RWPE1 (cell line): Measurements from ENCODE around the gene PNMA1.
A peak's percentile ranks its signal among the peaks of the same experiment; 100 is the strongest.

Experiments
- CTCF ChIA-PET: fragments of 350-600 bp; sonication (Branson Sonifier 250); formaldehyde crosslinking; extraction: SDS; loops from one replicate; lab custom pipeline; 2021; lab: Yijun Ruan, JAX
- POLR2A ChIA-PET: fragments of 400-600 bp; formaldehyde crosslinking; extraction: SDS; loops from one replicate; lab custom pipeline; 2020; ENCODE audit warnings: antibody characterized with exemption; ENCODE audit not compliant: low non-redundant PET; lab: Yijun Ruan, JAX
- DNase-seq: peaks from one replicate; pipeline ENCODE4 v3.0.0; 2012; ENCODE audit warnings: low spot score
- H3K27ac ChIP-seq: fragments of 450-650 bp; 2 replicates; pipeline ENCODE4 v1.5.1; 2017
- CTCF ChIP-seq: fragments of 450-650 bp; conservative IDR thresholded peaks from 2 replicates; pipeline ENCODE4 v1.5.1; 2017; ENCODE audit warnings: low read depth, mild to moderate bottlenecking

Gene PNMA1

GRCh38 chr14:73723797-73724661, 9.8 kb upstream of the PNMA1 start:
- no peak for TF ChIP-seq CTCF

GRCh38 chr14:73723406-73723796, 9.2 kb upstream of the PNMA1 start:
- H3K27ac ChIP-seq, result peak overlapping the region; percentile 93
- CTCF ChIA-PET, result interaction anchor here (0.6 kb wide), 1 partner anchor 62 kb away, joined by 3 read pairs; no protein-coding TSS in a partner anchor
- POLR2A ChIA-PET, result no interaction called here
- no peak for DNase-seq
- no peak for TF ChIP-seq CTCF

More at GRCh38 chr14:73723797-73724661, 9.8 kb upstream of the PNMA1 start:
- ChIA-PET POLR2A (no interaction called here), CTCF (interaction anchor here (0.5 to 0.9 kb wide), 3 partner anchors 34 to 106 kb away, joined by 3 to 4 read pairs (median 4); no protein-coding TSS in a partner anchor)
- peak; percentile 69 for DNase-seq
- peak overlapping the region; percentile 93 for H3K27ac ChIP-seq

- TF ChIP-seq CTCF, result no peak
- ChIA-PET POLR2A (no interaction called here), CTCF (no interaction called here)
These were observed 8.4 kb upstream of the PNMA1 start for GRCh38 chr14:73722581-73722980.

GRCh38 chr14:73721101-73721821, 7.1 kb upstream of the PNMA1 start:
- no peak for DNase-seq
- H3K27ac ChIP-seq, result peak overlapping the region; percentile 57
- no peak for TF ChIP-seq CTCF
- POLR2A ChIA-PET, result no interaction called here
- CTCF ChIA-PET, result no interaction called here

More at GRCh38 chr14:73722581-73722980, 8.4 kb upstream of the PNMA1 start:
- H3K27ac ChIP-seq, result peak overlapping the region; percentile 93
- no peak for DNase-seq

GRCh38 chr14:73720636-73721035, 6.5 kb upstream of the PNMA1 start:
- no peak for TF ChIP-seq CTCF
- peak overlapping the region; percentile 57 for H3K27ac ChIP-seq
- no peak for DNase-seq
- ChIA-PET POLR2A (interaction anchor here (0.5 kb wide), 1 partner anchor 77 kb away, joined by 5 read pairs; no protein-coding TSS in a partner anchor), CTCF (no interaction called here)

GRCh38 chr14:73719791-73720190, 5.6 kb upstream of the PNMA1 start:
- CTCF ChIA-PET, result no interaction called here

More at GRCh38 chr14:73719791-73720190, 5.6 kb upstream of the PNMA1 start:
- H3K27ac ChIP-seq, result peak overlapping the region; percentile 44
- no peak for DNase-seq
- no peak for TF ChIP-seq CTCF
- POLR2A ChIA-PET, result interaction anchor here (0.5 kb wide), 1 partner anchor 78 kb away, joined by 5 read pairs; no protein-coding TSS in a partner anchor
